Tibial artery (tissue), 4 donors: ENCODE measurements around the gene FMNL1.

ENCODE experiments used
- DNase-seq, 2 donors: peaks; one replicate each; pipeline ENCODE4 v3.0.0-alpha.2; 2019
- H3K27ac ChIP-seq, 2 donors: fragments of 200-600 bp; sonication (generic) in 1 of 2; 1 replicate in 1 of 2; 2 replicates in 1 of 2; pipeline ENCODE4 v1.5.1; 2018 to 2019; ENCODE audit warnings: mild to moderate bottlenecking in 1 of 2
- H3K27me3 ChIP-seq, 2 donors: fragments of 200-600 bp; sonication (generic) in 1 of 2; one replicate each; pipeline versions ENCODE4 v1.5.1 to v1.6.0; 2016 to 2019
- H3K36me3 ChIP-seq, 3 donors: fragments of 200-600 bp; sonication (generic) in 2 of 3; one replicate each; pipeline ENCODE4 v1.5.1; 2016 to 2019; ENCODE audit warnings: mild to moderate bottlenecking in 2 of 3
- H3K4me1 ChIP-seq, 4 donors: fragments of 200-600 bp; sonication (generic) in 2 of 4; 1 replicate in 3 of 4; 2 replicates in 1 of 4; pipeline ENCODE4 v1.5.1; 2016 to 2019
- H3K4me3 ChIP-seq, 2 donors: fragments of 200-600 bp; sonication (generic) in 1 of 2; 1 replicate in 1 of 2; 2 replicates in 1 of 2; pipeline ENCODE4 v1.5.1; 2018 to 2019; ENCODE audit warnings: mild to moderate bottlenecking in 2 of 2
- H3K9me3 ChIP-seq, 3 donors: fragments of 200-600 bp; sonication (generic) in 1 of 3; one replicate each; pipeline ENCODE4 v1.5.1; 2016 to 2019
- CTCF ChIP-seq, 2 experiments: fragments of 200-600 bp in 1 of 2; fragments of 450-650 bp in 1 of 2; IDR thresholded peaks; one replicate each; pipeline ENCODE4 v1.5.1; 2017 to 2019; ENCODE audit warnings: antibody characterized with exemption in 2 of 2, mild to moderate bottlenecking in 1 of 2, moderate library complexity in 1 of 2
- intact Hi-C: fragments of 100-400 bp; cut with DNase I; formaldehyde crosslinking; loops from one replicate; pipeline ENCODE4 v1.15.0; 2023; ENCODE audit warnings: low total_unique reads

Gene FMNL1

GRCh38 chr17:45289301-45290268 lies 67.9 kb downstream of the FMNL1 start:
- intact Hi-C loops: loop anchor here (5.0 kb wide), 1 partner anchor 33 kb away; no protein-coding TSS in a partner anchor
- no peak for DNase-seq
- TF ChIP-seq CTCF (IDR thresholded peaks at IDR 0.05): no peak
- H3K27me3 ChIP-seq: no peaks in the 10 kb centered on the region
- no peak overlapping the region for H3K27ac ChIP-seq
- no peaks in the 10 kb centered on the region for H3K9me3 ChIP-seq
- peaks cover 0 to 57% (median 35%) of the 10 kb centered on the region in 4 donors for H3K4me1 ChIP-seq
- peaks cover 18 to 55% (median 53%) of the 10 kb centered on the region in 3 donors for H3K36me3 ChIP-seq
- no peak overlapping the region for H3K4me3 ChIP-seq

GRCh38 chr17:45290269-45290765 lies 68.6 kb downstream of the FMNL1 start:
- H3K4me3 ChIP-seq: no peak overlapping the region
- peaks cover 0 to 64% (median 42%) of the 10 kb centered on the region in 4 donors for H3K4me1 ChIP-seq
- intact Hi-C loops: no loop called here
- no peak for DNase-seq
- no peaks in the 10 kb centered on the region for H3K27me3 ChIP-seq
- H3K27ac ChIP-seq: no peak overlapping the region
- H3K36me3 ChIP-seq: peaks cover 15 to 49% (median 45%) of the 10 kb centered on the region in 3 donors
- no peaks in the 10 kb centered on the region for H3K9me3 ChIP-seq
- no peak for TF ChIP-seq CTCF (IDR thresholded peaks at IDR 0.05)

GRCh38 chr17:45291171-45291805 lies 69.6 kb downstream of the FMNL1 start:
- peak in 1 of 2 donors; percentile 67 for DNase-seq
- H3K27me3 ChIP-seq: no peaks in the 10 kb centered on the region
- TF ChIP-seq CTCF (IDR thresholded peaks at IDR 0.05): no peak
- H3K4me1 ChIP-seq: peaks cover 0 to 74% (median 50%) of the 10 kb centered on the region in 4 donors
- H3K27ac ChIP-seq: no peak overlapping the region
- intact Hi-C loops: no loop called here
- H3K36me3 ChIP-seq: peaks cover 15 to 41% (median 39%) of the 10 kb centered on the region in 3 donors
- H3K4me3 ChIP-seq: no peak overlapping the region
- no peaks in the 10 kb centered on the region for H3K9me3 ChIP-seq

GRCh38 chr17:45292696-45293412 lies 71.2 kb downstream of the FMNL1 start:
- DNase-seq: no peak
- intact Hi-C loops: no loop called here
- H3K4me3 ChIP-seq: no peak overlapping the region
- peak overlapping the region; percentile 71 to 78 for H3K27ac ChIP-seq
- H3K27me3 ChIP-seq: no peaks in the 10 kb centered on the region
- TF ChIP-seq CTCF (IDR thresholded peaks at IDR 0.05): no peak
- peaks cover 0 to 81% (median 59%) of the 10 kb centered on the region in 4 donors for H3K4me1 ChIP-seq
- H3K36me3 ChIP-seq: peaks cover 2 to 26% (median 23%) of the 10 kb centered on the region in 3 donors
- no peaks in the 10 kb centered on the region for H3K9me3 ChIP-seq
